GM12878 (cell line): ENCODE results near the gene TMEM131L. TPM values are rescaled to one million over a fixed set of nuclear protein-coding genes. Genes with fewer than 3 reads are reported as not detected.

Source experiments
- CEBPZ ChIP-seq: fragments of 150-350 bp; IDR thresholded peaks from 2 replicates; pipeline ENCODE4 v1.6.1; 2016; ENCODE audit warnings: low read depth, low read length
- E2F4 ChIP-seq: IDR thresholded peaks from 2 replicates; pipeline ENCODE4 v1.6.1; 2012; ENCODE audit warnings: low read depth, low read length, improper control_type of control experiment
- HSF1 ChIP-seq: fragments of 150-350 bp; IDR thresholded peaks from 2 replicates; pipeline ENCODE4 v1.6.1; 2014; ENCODE audit warnings: mild to moderate bottlenecking, low read depth, low read length
- KLF5 ChIP-seq: fragments of 450-650 bp; IDR thresholded peaks from 2 replicates; pipeline ENCODE4 v1.6.1; 2014; ENCODE audit warnings: mild to moderate bottlenecking; ENCODE audit not compliant: partially characterized antibody
- POU2F2 ChIP-seq: IDR thresholded peaks from 3 replicates; pipeline ENCODE4 v1.6.1; 2011; ENCODE audit warnings: low read depth, mild to moderate bottlenecking, low read length, borderline replicate concordance
- RELA ChIP-seq: fragments of 450-650 bp; IDR thresholded peaks from 2 replicates; pipeline ENCODE4 v1.8.0; 2014; ENCODE audit warnings: borderline replicate concordance; ENCODE audit not compliant: partially characterized antibody
- SREBF2 ChIP-seq: IDR thresholded peaks from 2 replicates; pipeline ENCODE4 v1.6.1; 2012; ENCODE audit warnings: mild to moderate bottlenecking, low read length
- YBX1 ChIP-seq: fragments of 450-650 bp; IDR thresholded peaks from 2 replicates; pipeline ENCODE4 v1.6.1; 2016; ENCODE audit warnings: antibody characterized with exemption
- ZNF24 ChIP-seq: fragments of 450-650 bp; IDR thresholded peaks from 2 replicates; pipeline ENCODE4 v1.6.1; 2017; ENCODE audit warnings: antibody characterized with exemption, mild to moderate bottlenecking
- ZNF687 ChIP-seq: fragments of 450-650 bp; IDR thresholded peaks from 2 replicates; pipeline ENCODE4 v1.6.1; 2017; ENCODE audit warnings: mild to moderate bottlenecking, moderate library complexity
- polyA plus RNA-seq, 11 experiments: library from polyadenylated mRNA; depleted of rRNA in 4 of 11; unstranded in 6 of 11; stranded (reverse) in 5 of 11; fragments of >200 nt; fragmentation: Nextera tagmentation in 4 of 11; fragmentation: Illumina TruSeq in 1 of 11; extraction: Ambion mirVana in 4 of 11; extraction: Trizol in 1 of 11; gene quantifications; 1 replicate in 1 of 11; 2 replicates in 10 of 11; pipeline versions ENCODE4 v1.2.1 to v1.2.3, GENCODE V29; 2011 to 2016; ENCODE audit warnings: inconsistent platforms in 2 of 11, missing spikeins in 2 of 11, low read depth in 1 of 11
- total RNA-seq, 4 experiments: library from RNA; depleted of rRNA in 3 of 4; stranded (reverse); fragments of >200 nt in 3 of 4; fragmentation: Illumina TruSeq in 1 of 4; extraction: Trizol in 1 of 4; gene quantifications; 2 replicates each; pipeline versions ENCODE4 v1.2.1 to v1.2.3, GENCODE V29; 2013 to 2021

TMEM131L gene
- total and polyA plus RNA-seq, 10 of the 15 experiments (the other 5 are each of a cell fraction or from before 2014, with no cell fraction given) = 8.5 to 101 (median 74.4) TPM

- TF ChIP-seq ZNF687 (no peak), HSF1 (no peak), SREBF2 (no peak), POU2F2 (no peak), E2F4 (no peak), ZNF24 (no peak), YBX1 (no peak), KLF5 (no peak), RELA (no peak), CEBPZ (no peak)
Observed at GRCh38 chr4:153602758-153603157, 136.6 kb downstream of the TMEM131L start (continued).
